Pancreas (tissue), 10 donors: ENCODE data around the gene FILIP1L. TPM values are rescaled to one million over a fixed set of nuclear protein-coding genes. Genes with fewer than 3 reads are reported as not detected.
A peak's percentile ranks its signal among the peaks of the same experiment; 100 is the strongest.

ENCODE experiments used
- ATAC-seq, 4 donors: fragments of 200-7000 bp; cut with Tn5 transposase; one replicate each; pipeline versions ENCODE4 v1.8.0 to v1.9.1; 2020; ENCODE audit warnings: mild to moderate bottlenecking in 4 of 4, moderate library complexity in 4 of 4
- DNase-seq, 6 donors: peaks; one replicate each; pipeline ENCODE4 v3.0.0-alpha.2; 2020
- FAIRE-seq: peaks from 2 replicates; lab custom pipeline; 2012; peaks lifted over from hg19 to GRCh38; lab: Jason Lieb, UNC
- H3K27ac ChIP-seq, 4 donors: fragments of 200-600 bp; sonication (generic); 1 replicate in 3 of 4; 2 replicates in 1 of 4; pipeline versions ENCODE4 v1.5.0 to v1.8.0; 2020
- H3K27me3 ChIP-seq, 4 donors: fragments of 200-600 bp; one replicate each; pipeline ENCODE4 v1.8.0; 2021
- H3K36me3 ChIP-seq, 3 donors: fragments of 200-600 bp; sonication (generic) in 1 of 3; one replicate each; pipeline versions ENCODE4 v1.5.0 to v1.8.0; 2020 to 2021
- H3K4me1 ChIP-seq, 3 donors: fragments of 200-600 bp; one replicate each; pipeline ENCODE4 v1.8.0; 2021
- H3K4me3 ChIP-seq, 4 donors: fragments of 200-600 bp; sonication (generic) in 2 of 4; one replicate each; pipeline versions ENCODE4 v1.5.0 to v1.8.0; 2020 to 2021
- H3K9me3 ChIP-seq, 4 donors: fragments of 200-600 bp; one replicate each; pipeline ENCODE4 v1.8.0; 2021
- WGBS, 2 donors: extraction: QIAGEN DNeasy Blood & Tissue Kit; methylation state at CpG; one replicate each; pipeline ENCODE4 v1.1.7; 2013; 5-methylcytosine and 5-hydroxymethylcytosine counted together
- intact Hi-C, 3 donors: fragments of 100-400 bp; cut with DNase I; formaldehyde crosslinking; loops; one replicate each; pipeline versions ENCODE4 v1.11.1 to v1.14.2; 2022
- polyA plus RNA-seq, 2 donors: library from polyadenylated mRNA; stranded (reverse); fragments of 200-250 nt; gene quantifications; one replicate each; pipeline ENCODE4 v1.2.3, GENCODE V29; 2013
- total RNA-seq, 6 donors: library from RNA; stranded (reverse); fragmentation: NEBNext Ultra II Directional in 4 of 6; extraction: Animal tissue kit (Norgen Biotek cat#: 25700) in 4 of 6; gene quantifications; one replicate each; pipeline versions ENCODE4 v1.2.1 to v1.2.4, GENCODE V29; 2021 to 2023
- TF ChIP-seq, protein P1 (sequence below), 4 donors: fragments of 200-600 bp; sonication (generic) in 3 of 4; IDR thresholded peaks; one replicate each; pipeline versions ENCODE4 v1.5.0 to v1.8.0; 2021; ENCODE audit warnings: antibody characterized with exemption in 4 of 4
- donor health status: healthy with polysubstance abuse.
- donor health status: DM: no; HTN: no; CAD: no; lungs with moderate emphysema.
- donor health status: DM: no; HTN: no; CAD: no.
- donor health status: control.
- donor health status: control.
- donor health status: Bipolar disorder and iron deficiency.
- donor health status: DM: yes; HTN: yes; CAD: no.
- donor health status: DM: no; HTN: no; CAD: no.
- donor health status: DM: no; HTN: no; CAD: no.
- donor health status: DM: yes; HTN: yes; CAD: no.

FILIP1L gene
- total and polyA plus RNA-seq, 8 donors: 12.5 to 37.7 (median 15.8) TPM

DNA sequence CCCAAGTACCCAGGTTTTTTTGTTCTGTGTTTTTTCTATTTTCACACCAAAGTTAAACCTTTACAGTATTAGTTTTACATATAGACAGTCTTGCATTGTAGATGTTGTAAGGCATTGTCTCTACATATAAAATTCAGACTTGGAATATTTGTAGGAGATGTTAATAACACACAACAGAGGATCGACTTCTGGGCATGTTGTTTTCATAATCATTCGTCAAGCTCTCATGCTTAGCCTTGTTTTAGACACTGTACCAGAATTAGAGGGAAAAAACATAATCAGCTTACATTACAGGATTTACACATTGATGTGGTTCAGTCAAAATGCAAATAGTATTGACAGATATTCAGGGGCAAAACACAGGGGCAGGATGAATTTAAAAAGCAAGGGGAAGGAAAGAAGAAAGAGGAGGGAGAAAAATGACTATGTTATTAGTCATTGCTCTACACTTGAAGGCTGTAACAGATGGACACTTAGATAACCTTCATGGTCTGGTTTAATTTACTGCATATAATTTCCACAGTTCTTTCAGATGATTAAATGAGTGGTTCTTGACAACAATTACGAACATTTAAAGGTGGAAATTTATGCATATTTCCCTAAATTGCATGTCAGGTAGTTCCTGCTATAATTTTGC, 289.2 kb downstream of the FILIP1L start:
- no peak for DNase-seq
- Histone ChIP-seq H3K9me3 (no peaks in the 10 kb centered on the region), H3K27me3 (no peaks in the 10 kb centered on the region), H3K27ac (no peak overlapping the region), H3K4me1 (no peaks in the 10 kb centered on the region), H3K4me3 (no peak overlapping the region), H3K36me3 (no peaks in the 10 kb centered on the region)
- ATAC-seq: peak in 3 of 4 donors; percentile 39 to 55 (median 40)
- 54 to 62% methylated on average over 3 of the region's 3 CpGs for WGBS, 2 donors
- TF ChIP-seq, protein P1, sequence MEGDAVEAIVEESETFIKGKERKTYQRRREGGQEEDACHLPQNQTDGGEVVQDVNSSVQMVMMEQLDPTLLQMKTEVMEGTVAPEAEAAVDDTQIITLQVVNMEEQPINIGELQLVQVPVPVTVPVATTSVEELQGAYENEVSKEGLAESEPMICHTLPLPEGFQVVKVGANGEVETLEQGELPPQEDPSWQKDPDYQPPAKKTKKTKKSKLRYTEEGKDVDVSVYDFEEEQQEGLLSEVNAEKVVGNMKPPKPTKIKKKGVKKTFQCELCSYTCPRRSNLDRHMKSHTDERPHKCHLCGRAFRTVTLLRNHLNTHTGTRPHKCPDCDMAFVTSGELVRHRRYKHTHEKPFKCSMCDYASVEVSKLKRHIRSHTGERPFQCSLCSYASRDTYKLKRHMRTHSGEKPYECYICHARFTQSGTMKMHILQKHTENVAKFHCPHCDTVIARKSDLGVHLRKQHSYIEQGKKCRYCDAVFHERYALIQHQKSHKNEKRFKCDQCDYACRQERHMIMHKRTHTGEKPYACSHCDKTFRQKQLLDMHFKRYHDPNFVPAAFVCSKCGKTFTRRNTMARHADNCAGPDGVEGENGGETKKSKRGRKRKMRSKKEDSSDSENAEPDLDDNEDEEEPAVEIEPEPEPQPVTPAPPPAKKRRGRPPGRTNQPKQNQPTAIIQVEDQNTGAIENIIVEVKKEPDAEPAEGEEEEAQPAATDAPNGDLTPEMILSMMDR (IDR thresholded peaks at IDR 0.05): no peak
- intact Hi-C loops: no loop called here
- no peak for FAIRE-seq

DNA sequence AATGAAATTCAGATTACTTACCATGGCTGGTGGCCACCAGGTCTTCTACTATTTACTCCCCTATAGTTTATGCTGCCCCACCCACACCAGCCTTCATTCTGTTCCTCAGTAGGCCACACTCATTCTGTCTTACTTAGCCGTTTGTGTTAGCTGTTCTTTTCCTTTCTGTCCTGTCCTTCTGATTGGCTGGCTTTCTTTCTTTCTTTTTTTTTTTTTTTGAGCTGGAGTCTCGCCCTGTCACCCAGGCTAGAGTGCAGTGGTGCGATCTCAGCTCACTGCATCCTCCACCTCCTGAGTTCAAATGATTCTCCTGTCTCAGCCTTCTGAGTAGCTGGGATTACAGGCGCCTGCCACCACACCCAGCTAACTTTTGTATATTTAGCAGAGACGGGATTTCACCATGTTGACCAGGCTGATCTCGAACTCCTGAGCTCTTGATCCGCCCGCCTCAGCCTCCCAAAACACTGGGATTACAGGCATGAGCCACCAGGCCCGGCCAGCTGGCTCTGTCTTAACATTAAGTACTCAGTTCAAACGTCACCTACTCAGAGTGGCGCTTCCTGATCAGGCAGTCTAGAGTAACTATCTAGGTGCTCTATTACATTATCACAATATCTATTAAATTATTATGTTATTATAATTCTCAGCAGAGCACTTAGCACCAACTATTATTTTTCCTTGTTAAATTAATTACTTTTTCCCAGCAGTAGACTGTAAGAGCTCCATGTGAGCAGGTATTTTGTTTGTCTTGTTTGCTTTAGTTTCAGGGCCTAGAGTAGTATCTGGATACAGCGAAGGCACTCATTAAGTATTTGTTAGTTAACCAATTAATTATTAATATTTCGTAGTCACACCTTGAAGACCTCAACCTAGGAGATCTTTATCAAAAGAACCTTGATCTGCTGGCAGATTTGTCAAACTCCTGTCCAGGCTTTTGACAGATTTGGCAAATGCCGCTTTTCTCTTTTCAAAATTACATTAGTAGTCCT, 290.3 kb downstream of the FILIP1L start:
- H3K9me3 ChIP-seq: no peaks in the 10 kb centered on the region
- WGBS, 2 donors: 63 to 66% methylated on average over 14 of the region's 14 CpGs
- peak; percentile 57 to 72 (median 68) for ATAC-seq
- FAIRE-seq: no peak
- no peaks in the 10 kb centered on the region for H3K4me1 ChIP-seq
- intact Hi-C loops: no loop called here
- no peak overlapping the region for H3K4me3 ChIP-seq
- peak overlapping the region in 2 of 4 donors; percentile 27 to 34 for H3K27ac ChIP-seq
- no peak for DNase-seq
- TF ChIP-seq, protein P1 (IDR thresholded peaks at IDR 0.05): no peak
- H3K36me3 ChIP-seq: no peaks in the 10 kb centered on the region
- no peaks in the 10 kb centered on the region for H3K27me3 ChIP-seq

DNA sequence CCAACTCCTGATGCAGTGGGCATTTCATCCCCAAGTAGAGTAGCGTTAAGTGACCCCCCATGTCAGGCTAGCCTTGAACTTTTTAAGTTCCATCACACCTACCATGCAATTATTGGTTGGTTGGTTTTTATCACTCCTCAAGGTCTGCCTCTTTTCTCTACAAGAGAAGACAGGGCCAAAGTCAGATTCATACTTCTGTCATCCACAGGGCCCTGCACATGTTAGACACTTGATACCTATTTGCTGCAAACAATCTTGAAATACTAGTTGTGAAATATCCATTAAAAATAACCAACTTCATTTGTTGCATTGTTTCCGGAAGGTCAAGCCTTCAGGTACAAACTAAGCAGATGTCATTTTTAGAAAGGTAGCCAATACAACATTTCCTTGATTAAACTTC, 295.5 kb downstream of the FILIP1L start:
- H3K4me1 ChIP-seq: peaks cover 0 to 7% (median 0%) of the 10 kb centered on the region in 3 donors
- DNase-seq: no peak
- ATAC-seq: no peak
- peak overlapping the region in 1 of 4 donors; percentile 66 for H3K4me3 ChIP-seq
- no peaks in the 10 kb centered on the region for H3K9me3 ChIP-seq
- FAIRE-seq: no peak
- no peaks in the 10 kb centered on the region for H3K27me3 ChIP-seq
- intact Hi-C loops: no loop called here
- no peak overlapping the region for H3K27ac ChIP-seq
- TF ChIP-seq, protein P1 (IDR thresholded peaks at IDR 0.05): no peak
- no peaks in the 10 kb centered on the region for H3K36me3 ChIP-seq
- WGBS, 2 donors: 66 to 77% methylated on average over 2 of the region's 2 CpGs

DNA sequence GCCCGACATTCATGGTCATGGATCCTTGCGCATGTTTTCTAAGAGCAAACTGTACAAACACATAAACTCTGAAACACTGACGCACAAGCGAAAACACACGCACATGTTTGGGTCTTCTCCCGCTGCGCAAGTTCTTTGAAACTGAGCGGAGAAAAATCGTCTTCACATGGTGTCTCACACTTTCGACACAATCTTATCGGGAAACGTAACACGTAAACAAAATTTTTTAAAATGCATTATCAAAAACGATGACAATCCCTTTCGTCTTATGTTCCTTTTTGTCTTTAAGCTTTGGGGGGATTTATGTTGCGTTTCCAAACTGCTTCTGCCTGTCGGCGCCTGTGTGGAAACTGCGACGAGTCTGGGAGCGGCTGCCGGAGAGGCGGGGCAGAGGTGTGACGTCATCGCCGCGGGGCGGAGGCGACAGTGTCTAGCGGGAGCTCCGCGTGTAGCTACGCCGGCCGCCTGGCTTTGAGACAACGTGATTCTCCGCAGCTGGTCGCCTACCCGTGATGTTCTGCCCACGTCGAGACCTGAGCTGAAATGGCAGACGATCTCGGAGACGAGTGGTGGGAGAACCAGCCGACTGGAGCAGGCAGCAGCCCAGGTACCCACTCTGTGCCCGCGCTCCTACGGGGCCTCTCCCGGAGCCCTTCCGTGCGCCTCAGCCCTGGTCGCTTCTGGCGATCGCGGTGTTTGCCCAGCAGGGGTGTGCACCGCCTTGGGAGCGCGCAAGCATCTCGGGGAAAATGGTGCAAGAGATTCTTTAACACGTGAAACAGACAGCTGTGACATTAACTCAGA, 296.7 kb downstream of the FILIP1L start, which contains the start of gene CMSS1:
CMSS1 (plus strand) TSS at position 426 of the 804 bp plus-strand sequence.
- Histone ChIP-seq H3K36me3 (no peaks in the 10 kb centered on the region), H3K4me3 (peak within 1 kb of the TSS; percentile 57 to 83 (median 66)), H3K27ac (peak within 1 kb of the TSS; percentile 75 to 89 (median 82)), H3K9me3 (no peaks in the 10 kb centered on the region), H3K4me1 (peaks cover 0 to 7% (median 0%) of the 10 kb centered on the region in 3 donors), H3K27me3 (no peaks in the 10 kb centered on the region)
- TF ChIP-seq, protein P1 (IDR thresholded peaks at IDR 0.05): no peak
- 0% methylated on average over 60 of the region's 60 CpGs for WGBS, 2 donors
- DNase-seq: peak; percentile 90 to 98 (median 95)
- peak; percentile 98 to 99 (median 99) for ATAC-seq
- peak; percentile 45 for FAIRE-seq
- intact Hi-C loops: no loop called here
